Naive B cell (primary cell): ENCODE measurements around the gene ITGAE. TPM values are rescaled to one million over a fixed set of nuclear protein-coding genes. Genes with fewer than 3 reads are reported as not detected.
"Not testable (repeated sequence)": the region's sequence is repeated elsewhere in the genome, so short reads cannot be mapped to it uniquely, and the experiment has no call there.

ENCODE experiments used
- ATAC-seq, 2 donors: fragments of 150-1000 bp; cut with Tn5 transposase; 2 replicates each; pipeline ENCODE4 v1.10.0; 2021; ENCODE audit warnings: low read depth in 2 of 2, mild to moderate bottlenecking in 2 of 2, moderate library complexity in 2 of 2
- DNase-seq: peaks from one replicate; pipeline ENCODE4 v3.0.0; 2022
- H3K27ac Mint-ChIP-seq, 6 donors: one replicate each; pipeline ENCODE4 v1.8.0; 2020 to 2022; ENCODE audit warnings: mild to moderate bottlenecking in 6 of 6, mixed read lengths in 6 of 6, moderate library complexity in 5 of 6, inconsistent platforms in 2 of 6
- H3K27me3 Mint-ChIP-seq, 3 donors: one replicate each; pipeline ENCODE4 v1.8.0; 2021 to 2022; ENCODE audit warnings: mixed read lengths in 3 of 3, mild to moderate bottlenecking in 1 of 3
- H3K36me3 Mint-ChIP-seq, 2 donors: one replicate each; pipeline ENCODE4 v1.8.0; 2020 to 2022; ENCODE audit warnings: mixed read lengths in 2 of 2, inconsistent platforms in 1 of 2, mild to moderate bottlenecking in 1 of 2
- H3K4me1 Mint-ChIP-seq, 3 donors: one replicate each; pipeline ENCODE4 v1.8.0; 2020 to 2022; ENCODE audit warnings: mixed read lengths in 3 of 3, inconsistent platforms in 1 of 3, mild to moderate bottlenecking in 1 of 3, moderate library complexity in 1 of 3
- H3K4me3 Mint-ChIP-seq, 8 donors: one replicate each; pipeline ENCODE4 v1.8.0; 2020 to 2022; ENCODE audit warnings: mild to moderate bottlenecking in 8 of 8, mixed read lengths in 8 of 8, moderate library complexity in 8 of 8, inconsistent platforms in 2 of 8
- H3K9me3 Mint-ChIP-seq, 7 donors: one replicate each; pipeline ENCODE4 v1.8.0; 2020 to 2022; ENCODE audit warnings: mixed read lengths in 7 of 7, mild to moderate bottlenecking in 5 of 7, inconsistent platforms in 2 of 7, moderate library complexity in 1 of 7
- polyA plus RNA-seq, 6 donors: library from polyadenylated mRNA; unstranded; fragments of 300-500 nt; fragmentation: Illumina TruSeq; gene quantifications; one replicate each; pipeline ENCODE4 v1.2.3, GENCODE V29; 2021; ENCODE audit warnings: low read depth in 6 of 6

ITGAE gene
- polyA plus RNA-seq, 6 donors from 2014 or later, result 93.9 to 177 (median 158) TPM

- peak; percentile 81 to 87 for ATAC-seq
Measured at GRCh38 chr17:3723556-3724377, 77.2 kb downstream of the ITGAE start, which contains the start of gene HASPIN. Gene HASPIN, plus strand, starts transcription at chr17:3723903. Its CDS starts 33 bp downstream, at chr17:3723936.

GRCh38 chr17:3723188-3723555 lies 77.8 kb downstream of the ITGAE start:
- H3K27ac Mint-ChIP-seq, result peak overlapping the region; percentile 17 to 94 (median 84)
- H3K4me1 Mint-ChIP-seq, result peaks cover 42 to 70% (median 55%) of the 10 kb centered on the region in 3 donors
- ATAC-seq (no peak), DNase-seq (no peak)
- no peaks in the 10 kb centered on the region for H3K27me3 Mint-ChIP-seq
- H3K9me3 Mint-ChIP-seq, result no peaks in the 10 kb centered on the region
- H3K4me3 Mint-ChIP-seq, result peak overlapping the region; percentile 79 to 96 (median 91)
- H3K36me3 Mint-ChIP-seq, result peaks cover 0 to 4% of the 10 kb centered on the region in 2 donors

More at GRCh38 chr17:3723556-3724377, 77.2 kb downstream of the ITGAE start, which contains the start of gene HASPIN:
- Mint-ChIP-seq H3K9me3 (no peaks in the 10 kb centered on the region), H3K4me1 (peaks cover 39 to 66% (median 50%) of the 10 kb centered on the region in 3 donors), H3K27me3 (no peaks in the 10 kb centered on the region), H3K36me3 (no peaks in the 10 kb centered on the region), H3K27ac (peak within 1 kb of the TSS; percentile 81 to 96 (median 89)), H3K4me3 (peak within 1 kb of the TSS; percentile 79 to 96 (median 91))
- peak; percentile 88 for DNase-seq

- H3K9me3 Mint-ChIP-seq, result no peaks in the 10 kb centered on the region
- H3K27me3 Mint-ChIP-seq, result no peaks in the 10 kb centered on the region
- peaks cover 1 to 8% of the 10 kb centered on the region in 2 donors for H3K36me3 Mint-ChIP-seq
- H3K4me3 Mint-ChIP-seq, result peak overlapping the region; percentile 79 to 96 (median 91)
- DNase-seq (no peak), ATAC-seq (no peak)
- H3K4me1 Mint-ChIP-seq, result peaks cover 42 to 75% (median 57%) of the 10 kb centered on the region in 3 donors
- peak overlapping the region; percentile 17 to 96 (median 90) for H3K27ac Mint-ChIP-seq
Measured at GRCh38 chr17:3722716-3723115, 78.3 kb downstream of the ITGAE start.

GRCh38 chr17:3719265-3719664 lies 81.7 kb downstream of the ITGAE start:
- H3K27ac Mint-ChIP-seq, result no peak overlapping the region
- H3K4me3 Mint-ChIP-seq, result peak overlapping the region in 2 of 8 donors; percentile 6 to 18
- H3K9me3 Mint-ChIP-seq, result no peaks in the 10 kb centered on the region
- DNase-seq (no peak), ATAC-seq (no peak)
- H3K36me3 Mint-ChIP-seq, result peaks cover 14 to 30% of the 10 kb centered on the region in 2 donors
- H3K4me1 Mint-ChIP-seq, result peaks cover 41 to 73% (median 70%) of the 10 kb centered on the region in 3 donors
- H3K27me3 Mint-ChIP-seq, result no peaks in the 10 kb centered on the region

GRCh38 chr17:3718201-3718600 lies 82.8 kb downstream of the ITGAE start:
- Mint-ChIP-seq H3K27me3 (no peaks in the 10 kb centered on the region), H3K27ac (peak overlapping the region in 2 of 6 donors; percentile 67 to 86)

GRCh38 chr17:3715296-3715695 lies 85.7 kb downstream of the ITGAE start:
- DNase-seq, result no peak
- Mint-ChIP-seq H3K27me3 (no peaks in the 10 kb centered on the region), H3K9me3 (no peaks in the 10 kb centered on the region), H3K4me1 (peaks cover 40 to 69% (median 67%) of the 10 kb centered on the region in 3 donors), H3K4me3 (peak overlapping the region in 3 of 8 donors; percentile 14 to 59 (median 40)), H3K36me3 (peaks cover 14 to 30% of the 10 kb centered on the region in 2 donors), H3K27ac (peak overlapping the region in 1 of 6 donors; percentile 28)
- ATAC-seq, result no peak

More at GRCh38 chr17:3718201-3718600, 82.8 kb downstream of the ITGAE start:
- Mint-ChIP-seq H3K4me3 (peak overlapping the region in 1 of 8 donors; percentile 50), H3K4me1 (peaks cover 41 to 74% (median 71%) of the 10 kb centered on the region in 3 donors), H3K36me3 (peaks cover 14 to 30% of the 10 kb centered on the region in 2 donors), H3K9me3 (no peaks in the 10 kb centered on the region)
- no peak for DNase-seq
- ATAC-seq, result no peak

DNA sequence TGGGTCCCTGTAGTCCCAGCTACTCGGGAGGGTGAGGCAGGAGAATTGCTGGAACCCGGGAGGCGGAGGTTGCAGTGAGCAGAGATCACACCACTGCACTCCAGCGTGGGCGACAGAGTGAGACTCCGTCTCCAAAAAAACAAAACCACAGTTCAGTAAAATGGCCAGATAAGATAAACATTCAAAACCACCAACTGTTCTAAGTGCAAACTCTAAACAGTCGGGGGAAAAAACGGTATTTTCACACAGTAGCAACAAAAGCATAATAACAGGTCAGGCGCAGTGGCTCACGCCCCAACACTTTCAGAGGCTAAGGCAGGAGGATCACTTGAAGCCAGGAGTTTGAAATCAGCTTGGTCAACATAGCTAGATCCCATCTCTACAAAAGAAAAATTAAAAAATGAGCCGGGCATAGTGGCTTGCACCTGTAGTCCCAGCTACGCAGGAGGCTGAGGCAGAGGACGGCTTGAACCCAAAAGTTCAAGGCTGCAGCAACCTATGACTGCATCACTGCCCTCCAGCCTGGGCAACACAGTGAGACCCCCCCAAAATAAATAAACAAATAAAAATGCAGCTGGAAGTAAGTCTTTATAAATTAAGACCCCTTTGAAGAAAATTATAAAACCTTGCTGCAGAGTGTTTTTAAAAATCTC lies 88.1 kb downstream of the ITGAE start:
- DNase-seq, result no peak
- Mint-ChIP-seq H3K4me1 (peaks cover 44 to 73% (median 72%) of the 10 kb centered on the region in 3 donors), H3K27me3 (no peaks in the 10 kb centered on the region), H3K27ac (peak overlapping the region in 4 of 6 donors; percentile 71 to 97 (median 86)), H3K4me3 (peak overlapping the region; percentile 15 to 84 (median 60)), H3K36me3 (peaks cover 14 to 23% of the 10 kb centered on the region in 2 donors), H3K9me3 (no peaks in the 10 kb centered on the region)
- no peak for ATAC-seq

DNA sequence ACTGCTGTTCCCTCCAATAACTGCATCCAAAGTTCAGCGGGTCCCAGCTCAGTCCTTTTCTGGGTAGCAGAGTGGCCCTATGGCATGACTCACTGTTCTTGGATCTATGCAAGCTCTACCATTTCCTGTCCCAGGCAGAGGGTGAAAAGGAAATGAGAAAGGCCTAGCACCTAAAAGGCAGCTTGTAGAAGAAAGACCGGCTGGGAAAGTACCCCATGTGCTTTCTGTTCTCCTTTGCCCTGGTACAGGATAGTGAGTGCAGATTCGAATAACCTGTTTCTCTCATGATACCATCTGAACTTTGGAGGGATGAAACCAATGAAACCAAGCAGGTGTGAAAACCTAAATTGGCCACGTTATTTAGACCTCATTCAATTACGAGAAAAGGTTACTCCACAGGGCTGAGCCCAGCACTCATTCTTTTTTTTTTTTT lies 90.0 kb downstream of the ITGAE start:
- Mint-ChIP-seq H3K27me3 (no peaks in the 10 kb centered on the region), H3K9me3 (no peaks in the 10 kb centered on the region), H3K27ac (peak overlapping the region; percentile 86 to 99 (median 94)), H3K4me3 (peak overlapping the region; percentile 70 to 91 (median 89)), H3K4me1 (peaks cover 41 to 67% (median 54%) of the 10 kb centered on the region in 3 donors), H3K36me3 (peaks cover 5 to 9% of the 10 kb centered on the region in 2 donors)
- ATAC-seq (peak; percentile 94), DNase-seq (peak; percentile 91)

DNA sequence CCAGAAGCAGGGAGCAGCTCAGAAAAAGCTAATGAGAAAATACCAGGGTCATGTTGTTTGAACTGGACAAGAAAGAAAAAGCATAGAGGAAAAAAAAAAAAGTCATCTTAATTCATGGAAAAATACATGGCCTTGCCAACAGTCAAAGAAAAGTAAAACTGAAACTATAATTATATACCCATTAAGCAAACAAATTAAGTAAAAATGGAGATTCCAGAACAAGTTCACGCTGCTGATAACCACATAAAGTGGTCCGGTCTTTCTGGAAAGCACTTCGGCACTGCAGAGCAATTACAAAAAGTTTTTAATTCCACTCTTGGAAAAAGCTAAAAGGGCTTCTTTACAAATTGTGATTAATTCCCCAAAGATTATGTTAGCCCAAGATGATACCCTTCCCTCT lies 92.6 kb downstream of the ITGAE start:
- Mint-ChIP-seq H3K4me3 (peak overlapping the region in 6 of 8 donors; percentile 15 to 73 (median 44)), H3K36me3 (no peaks in the 10 kb centered on the region), H3K27ac (peak overlapping the region in 1 of 6 donors; percentile 53), H3K4me1 (peaks cover 39 to 80% (median 61%) of the 10 kb centered on the region in 3 donors), H3K27me3 (no peaks in the 10 kb centered on the region), H3K9me3 (no peaks in the 10 kb centered on the region)
- DNase-seq, result no peak
- ATAC-seq, result no peak

- H3K9me3 Mint-ChIP-seq, ATAC-seq, H3K36me3 Mint-ChIP-seq, H3K27me3 Mint-ChIP-seq, H3K27ac Mint-ChIP-seq, DNase-seq: not testable (repeated sequence)
- peak overlapping the region in 1 of 8 donors; percentile 30 for H3K4me3 Mint-ChIP-seq
- peaks cover 25 to 75% (median 48%) of the 10 kb centered on the region in 3 donors for H3K4me1 Mint-ChIP-seq
Measured at GRCh38 chr17:3705718-3705984, 95.3 kb downstream of the ITGAE start.

- H3K36me3 Mint-ChIP-seq, result peaks cover 0 to 4% of the 10 kb centered on the region in 2 donors
- no peaks in the 10 kb centered on the region for H3K27me3 Mint-ChIP-seq
- ATAC-seq, result no peak
- no peak for DNase-seq
- H3K9me3 Mint-ChIP-seq, result peaks cover 0 to 5% (median 0%) of the 10 kb centered on the region in 7 donors
- peak overlapping the region in 1 of 8 donors; percentile 30 for H3K4me3 Mint-ChIP-seq
- H3K27ac Mint-ChIP-seq, result peak overlapping the region in 3 of 6 donors; percentile 53 to 66 (median 57)
- H3K4me1 Mint-ChIP-seq, result peaks cover 24 to 73% (median 48%) of the 10 kb centered on the region in 3 donors
Measured at GRCh38 chr17:3704931-3705717, 95.9 kb downstream of the ITGAE start.

GRCh38 chr17:3702041-3702539 lies 98.9 kb downstream of the ITGAE start:
- not testable (repeated sequence) for H3K27me3 Mint-ChIP-seq, H3K36me3 Mint-ChIP-seq, DNase-seq, H3K27ac Mint-ChIP-seq, H3K9me3 Mint-ChIP-seq, ATAC-seq
- peak overlapping the region in 1 of 8 donors; percentile 70 for H3K4me3 Mint-ChIP-seq
- peaks cover 12 to 75% (median 61%) of the 10 kb centered on the region in 3 donors for H3K4me1 Mint-ChIP-seq
